PC-9 (cell line): ENCODE results near the gene VBP1. TPM values are rescaled to one million over a fixed set of nuclear protein-coding genes. Genes with fewer than 3 reads are reported as not detected.
"Not testable (repeated sequence)": the region's sequence is repeated elsewhere in the genome, so short reads cannot be mapped to it uniquely, and the experiment has no call there.

Source experiments
- BruUV-seq: library from RNA; stranded (reverse); fragments of 400-500 nt; replicated peaks from 2 replicates; lab custom pipeline; 2021; lab: Mats Ljungman, UMichigan
- CTCF ChIA-PET: fragments of 300-600 bp; sonication (Branson Sonifier 250); formaldehyde crosslinking; loops from one replicate; lab custom pipeline; 2022; ENCODE audit warnings: antibody characterized with exemption; lab: Charles Lee
- POLR2A ChIA-PET: fragments of 300-600 bp; sonication (Branson Sonifier 250); formaldehyde crosslinking; loops from one replicate; lab custom pipeline; 2022; ENCODE audit warnings: antibody characterized with exemption; ENCODE audit not compliant: unreplicated experiment; lab: Charles Lee
- DNase-seq, 2 experiments: peaks; one replicate each; pipeline versions ENCODE4 v3.0.0 to v3.0.0-alpha.2; 2015 to 2022; ENCODE audit warnings: mixed read lengths in 1 of 2
- H2AFZ ChIP-seq: fragments of 200-600 bp; sonication (generic); 2 replicates; pipeline ENCODE4 v1.8.1; 2017; ENCODE audit warnings: antibody characterized with exemption
- H3F3A ChIP-seq: fragments of 200-600 bp; sonication (generic); 2 replicates; pipeline ENCODE4 v1.8.1; 2017; ENCODE audit warnings: antibody characterized with exemption, mild to moderate bottlenecking, low read depth; ENCODE audit not compliant: insufficient read depth
- H3K27ac ChIP-seq: fragments of 200-600 bp; sonication (generic); 2 replicates; pipeline ENCODE4 v1.6.1; 2016; ENCODE audit warnings: mixed run types
- H3K27me3 ChIP-seq: fragments of 200-600 bp; sonication (generic); 2 replicates; pipeline ENCODE4 v1.6.1; 2016; ENCODE audit warnings: low read depth, mixed run types; ENCODE audit not compliant: insufficient read depth
- H3K36me3 ChIP-seq: fragments of 200-600 bp; sonication (generic); 2 replicates; pipeline ENCODE4 v1.6.1; 2016; ENCODE audit warnings: low read depth, mixed run types
- H3K4me1 ChIP-seq: fragments of 200-600 bp; sonication (generic); replicated peaks from 2 replicates; pipeline ENCODE4 v1.6.1; 2016; ENCODE audit warnings: mixed run types; ENCODE audit not compliant: insufficient read depth
- H3K4me2 ChIP-seq: fragments of 200-600 bp; sonication (generic); 2 replicates; pipeline ENCODE4 v1.6.1; 2017; ENCODE audit warnings: mixed run types
- H3K4me3 ChIP-seq: fragments of 200-600 bp; sonication (generic); 2 replicates; pipeline ENCODE4 v1.6.1; 2016; ENCODE audit warnings: mixed run types
- H3K79me2 ChIP-seq: fragments of 200-600 bp; sonication (generic); 2 replicates; pipeline ENCODE4 v1.6.1; 2017; ENCODE audit warnings: low read depth, mixed run types
- H3K9me2 ChIP-seq: fragments of 200-600 bp; sonication (generic); 2 replicates; pipeline ENCODE4 v1.8.1; 2017; ENCODE audit warnings: mild to moderate bottlenecking; ENCODE audit not compliant: insufficient read depth
- H3K9me3 ChIP-seq: fragments of 200-600 bp; sonication (generic); 2 replicates; pipeline ENCODE4 v1.8.1; 2016; ENCODE audit warnings: low read depth; ENCODE audit not compliant: insufficient read depth
- H4K20me1 ChIP-seq: fragments of 200-600 bp; sonication (generic); 2 replicates; pipeline ENCODE4 v1.8.1; 2017; ENCODE audit not compliant: insufficient read depth
- EZH2 ChIP-seq: fragments of 200-600 bp; sonication (generic); IDR thresholded peaks from 2 replicates; pipeline ENCODE4 v1.8.0; 2017; ENCODE audit warnings: antibody characterized with exemption, low read depth
- intact Hi-C: fragments of 100-400 bp; cut with micrococcal nuclease; formaldehyde crosslinking; loops from one replicate; pipeline ENCODE4 v1.10.0; 2022; ENCODE audit not compliant: unreplicated experiment
- total RNA-seq: library from RNA; stranded (reverse); gene quantifications from 2 replicates; pipeline ENCODE4 v1.2.3, GENCODE V29; 2021
- TF ChIP-seq, protein P1 (sequence below): fragments of 200-600 bp; sonication (generic); conservative IDR thresholded peaks from 2 replicates; pipeline ENCODE4 v1.6.1; 2017; ENCODE audit warnings: mixed run types, antibody characterized with exemption, mild to moderate bottlenecking, moderate library complexity

VBP1 gene
- total RNA-seq, 1 experiment from 2014 or later: 68.9 TPM

DNA sequence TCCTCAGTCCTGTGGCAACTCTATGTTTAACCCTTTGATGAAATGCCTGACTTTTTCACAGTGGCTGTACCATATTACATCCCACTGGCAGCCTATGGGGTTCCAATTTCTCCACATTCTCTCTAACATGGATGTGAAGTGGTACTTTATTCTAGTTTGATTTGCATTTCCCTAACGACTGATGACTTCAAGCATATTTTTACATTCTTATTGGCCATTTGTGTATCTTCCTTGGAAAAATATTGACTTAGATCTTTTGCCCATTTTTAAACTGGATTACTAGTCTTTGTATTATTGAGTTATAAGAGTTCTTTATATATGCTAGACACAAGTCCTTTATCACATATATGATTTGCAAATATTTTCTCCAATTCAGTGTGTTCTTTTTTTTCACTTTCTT is 50.2 kb downstream of the VBP1 start:
- no peaks in the 10 kb centered on the region for H3K9me2 ChIP-seq
- no peak for TF ChIP-seq EZH2
- TF ChIP-seq, protein P1, sequence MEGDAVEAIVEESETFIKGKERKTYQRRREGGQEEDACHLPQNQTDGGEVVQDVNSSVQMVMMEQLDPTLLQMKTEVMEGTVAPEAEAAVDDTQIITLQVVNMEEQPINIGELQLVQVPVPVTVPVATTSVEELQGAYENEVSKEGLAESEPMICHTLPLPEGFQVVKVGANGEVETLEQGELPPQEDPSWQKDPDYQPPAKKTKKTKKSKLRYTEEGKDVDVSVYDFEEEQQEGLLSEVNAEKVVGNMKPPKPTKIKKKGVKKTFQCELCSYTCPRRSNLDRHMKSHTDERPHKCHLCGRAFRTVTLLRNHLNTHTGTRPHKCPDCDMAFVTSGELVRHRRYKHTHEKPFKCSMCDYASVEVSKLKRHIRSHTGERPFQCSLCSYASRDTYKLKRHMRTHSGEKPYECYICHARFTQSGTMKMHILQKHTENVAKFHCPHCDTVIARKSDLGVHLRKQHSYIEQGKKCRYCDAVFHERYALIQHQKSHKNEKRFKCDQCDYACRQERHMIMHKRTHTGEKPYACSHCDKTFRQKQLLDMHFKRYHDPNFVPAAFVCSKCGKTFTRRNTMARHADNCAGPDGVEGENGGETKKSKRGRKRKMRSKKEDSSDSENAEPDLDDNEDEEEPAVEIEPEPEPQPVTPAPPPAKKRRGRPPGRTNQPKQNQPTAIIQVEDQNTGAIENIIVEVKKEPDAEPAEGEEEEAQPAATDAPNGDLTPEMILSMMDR: no peak
- ChIA-PET POLR2A (no interaction called here), CTCF (no interaction called here)
- H3K4me1 ChIP-seq: no peaks in the 10 kb centered on the region
- no peaks in the 10 kb centered on the region for H3K9me3 ChIP-seq
- H3K27ac ChIP-seq: no peak overlapping the region
- no peak overlapping the region for H2AFZ ChIP-seq
- no peaks in the 10 kb centered on the region for H4K20me1 ChIP-seq
- H3F3A ChIP-seq: no peaks in the 10 kb centered on the region
- no TSS peak for BruUV-seq
- no peak overlapping the region for H3K4me2 ChIP-seq
- no peaks in the 10 kb centered on the region for H3K27me3 ChIP-seq
- H3K79me2 ChIP-seq: no peaks in the 10 kb centered on the region
- intact Hi-C loops: no loop called here
- DNase-seq: no peak
- no peak overlapping the region for H3K4me3 ChIP-seq
- H3K36me3 ChIP-seq: no peaks in the 10 kb centered on the region

DNA sequence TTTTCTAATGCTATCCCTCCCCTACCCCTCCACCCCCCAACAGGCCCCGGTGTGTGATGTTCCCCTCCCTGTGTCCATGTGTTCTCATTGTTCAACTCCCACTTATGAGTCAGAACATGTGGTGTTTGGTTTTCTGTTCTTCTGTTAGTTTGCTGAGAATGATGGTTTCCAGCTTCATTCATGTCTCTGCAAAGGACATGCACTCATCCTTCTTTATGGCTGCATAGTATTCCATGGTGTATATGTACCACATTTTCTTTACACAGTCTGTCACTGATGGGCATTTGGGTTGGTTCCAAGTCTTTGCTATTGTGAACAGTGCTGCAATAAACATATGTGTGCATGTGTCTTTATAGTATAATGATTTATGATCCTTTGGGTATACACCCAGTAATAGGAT is 51.7 kb downstream of the VBP1 start:
- H3K27me3 ChIP-seq, DNase-seq, H3K9me3 ChIP-seq, intact Hi-C loops, H3K4me2 ChIP-seq, H4K20me1 ChIP-seq, H3K4me3 ChIP-seq, H3F3A ChIP-seq, H3K36me3 ChIP-seq, H3K4me1 ChIP-seq, BruUV-seq, H3K27ac ChIP-seq, H2AFZ ChIP-seq, CTCF ChIA-PET, POLR2A ChIA-PET, H3K9me2 ChIP-seq, H3K79me2 ChIP-seq: not testable (repeated sequence)

DNA sequence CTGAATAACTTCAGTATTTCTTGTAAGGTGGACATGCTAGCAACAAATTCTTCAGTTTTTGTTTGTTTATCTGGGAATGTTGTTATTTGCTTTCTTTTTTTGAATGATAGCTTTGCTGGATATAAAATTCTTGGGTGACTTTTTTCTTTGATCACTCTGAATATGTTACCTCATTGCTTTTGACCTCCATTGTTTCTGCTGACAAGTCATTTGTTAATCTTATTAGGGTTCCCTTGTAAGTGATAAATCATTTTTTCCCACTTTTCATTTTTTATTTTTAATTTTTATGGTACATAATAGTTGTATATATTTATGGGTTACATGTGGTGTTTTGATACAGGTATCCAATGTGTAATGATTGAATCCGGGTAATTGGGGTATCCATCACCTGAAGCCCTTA is 54.7 kb downstream of the VBP1 start:
- Histone ChIP-seq H3F3A (no peaks in the 10 kb centered on the region), H4K20me1 (no peaks in the 10 kb centered on the region), H3K27ac (no peak overlapping the region), H2AFZ (no peak overlapping the region), H3K79me2 (no peaks in the 10 kb centered on the region), H3K4me3 (no peak overlapping the region), H3K4me2 (no peak overlapping the region), H3K27me3 (no peaks in the 10 kb centered on the region), H3K4me1 (no peaks in the 10 kb centered on the region), H3K9me3 (no peaks in the 10 kb centered on the region), H3K9me2 (no peaks in the 10 kb centered on the region), H3K36me3 (no peaks in the 10 kb centered on the region)
- ChIA-PET POLR2A (no interaction called here), CTCF (no interaction called here)
- no peak for DNase-seq
- intact Hi-C loops: no loop called here
- no TSS peak for BruUV-seq
- TF ChIP-seq, protein P1: no peak
- no peak for TF ChIP-seq EZH2

GRCh38 chrX:155279873-155280272 is 63.6 kb downstream of the VBP1 start:
- Histone ChIP-seq H3K9me2 (no peaks in the 10 kb centered on the region; the same call in 1 of the 2 replicates), H3F3A (no peaks in the 10 kb centered on the region), H4K20me1 (no peaks in the 10 kb centered on the region), H3K4me2 (no peak overlapping the region), H3K4me3 (no peak overlapping the region), H3K27ac (no peak overlapping the region), H3K79me2 (no peaks in the 10 kb centered on the region), H3K4me1 (no peaks in the 10 kb centered on the region), H3K27me3 (no peaks in the 10 kb centered on the region), H3K36me3 (no peaks in the 10 kb centered on the region), H3K9me3 (no peaks in the 10 kb centered on the region), H2AFZ (no peak overlapping the region)
- DNase-seq: no peak
- ChIA-PET POLR2A (no interaction called here), CTCF (no interaction called here)
- no TSS peak for BruUV-seq
- TF ChIP-seq, protein P1: no peak
- no peak for TF ChIP-seq EZH2
- intact Hi-C loops: no loop called here
